ENCODE results near the gene SAMD13. TPM values are rescaled to one million over a fixed set of nuclear protein-coding genes. Genes with fewer than 3 reads are reported as not detected.

Gene SAMD13
- total and polyA plus RNA-seq, 2 of the 8 experiments (the other 6 are each of a cell fraction or from before 2014, with no cell fraction given), result 0.86 to 2.3 TPM

GRCh38 chr1:84368441-84368840 lies 66.9 kb downstream of the SAMD13 start (continued):
- TF ChIP-seq POLR2A (IDR thresholded peaks at IDR 0.05; ENCODE audit: control extremely low read depth in 1 of 2, low read depth in 2 of 2, low read length in 2 of 2) (no peak), PHF8 (conservative IDR thresholded peaks at IDR 0.05; ENCODE audit: low read depth, low read length) (no peak)
